K562 (cell line): ENCODE data around the gene CALML6. TPM values are rescaled to one million over a fixed set of nuclear protein-coding genes. Genes with fewer than 3 reads are reported as not detected.

Experiments
- CTBP1 ChIP-seq: fragments of 450-650 bp; IDR thresholded peaks from 2 replicates; pipeline ENCODE4 v1.6.1; 2016; ENCODE audit warnings: borderline replicate concordance
- E2F4 ChIP-seq: sonication (generic); formaldehyde crosslinking; IDR thresholded peaks from 2 replicates; pipeline ENCODE4 v1.8.0; 2022; ENCODE audit warnings: mild to moderate bottlenecking, low read depth, missing genetic modification reagents
- E2F5 ChIP-seq: sonication (generic); formaldehyde crosslinking; IDR thresholded peaks from 2 replicates; pipeline ENCODE4 v1.8.0; 2022; ENCODE audit warnings: mild to moderate bottlenecking, missing genetic modification reagents
- ERF ChIP-seq: fragments of 450-650 bp; formaldehyde crosslinking; IDR thresholded peaks from 2 replicates; pipeline ENCODE4 v1.4.0; 2020; ENCODE audit warnings: mild to moderate bottlenecking, mixed read lengths
- GATAD2A ChIP-seq: fragments of 450-650 bp; IDR thresholded peaks from 2 replicates; pipeline ENCODE4 v1.6.1; 2017
- HOXB6 ChIP-seq: fragments of 250-450 bp; sonication (Bioruptor Pico); IDR thresholded peaks from 2 replicates; pipeline ENCODE4 v1.5.1; 2022; ENCODE audit warnings: mild to moderate bottlenecking, borderline replicate concordance
- MXI1 ChIP-seq: IDR thresholded peaks from 2 replicates; pipeline ENCODE4 v1.6.1; 2011; ENCODE audit warnings: low read depth, mild to moderate bottlenecking, improper control_type of control experiment, low read length
- NFXL1 ChIP-seq: fragments of 450-650 bp; formaldehyde crosslinking; IDR thresholded peaks from 2 replicates; pipeline ENCODE4 v1.4.0; 2021; ENCODE audit warnings: mild to moderate bottlenecking
- PURB ChIP-seq: sonication (generic); formaldehyde crosslinking; IDR thresholded peaks from 2 replicates; pipeline ENCODE4 v1.9.0; 2021; ENCODE audit warnings: low read depth, mild to moderate bottlenecking, missing genetic modification reagents
- RBBP5 ChIP-seq: fragments of 200-600 bp; sonication (generic); IDR thresholded peaks from 2 replicates; pipeline ENCODE4 v1.6.1; 2012; ENCODE audit warnings: borderline replicate concordance, mild to moderate bottlenecking, low read length, control low read depth, inconsistent platforms; ENCODE audit not compliant: insufficient read depth, poor library complexity, severe bottlenecking
- SMAD3 ChIP-seq: fragments of 450-650 bp; formaldehyde crosslinking; conservative IDR thresholded peaks from 2 replicates; pipeline ENCODE4 v1.4.0; 2020; ENCODE audit warnings: mild to moderate bottlenecking
- SMAD4 ChIP-seq: fragments of 250-450 bp; sonication (Bioruptor Pico); conservative IDR thresholded peaks from 2 replicates; pipeline ENCODE4 v1.8.0; 2021; ENCODE audit warnings: inconsistent platforms, mild to moderate bottlenecking, moderate library complexity
- ZNF316 ChIP-seq: fragments of 450-650 bp; IDR thresholded peaks from 2 replicates; pipeline ENCODE4 v1.6.1; 2016
- ZNF436 ChIP-seq: fragments of 250-450, 450-650 bp; sonication (Bioruptor Pico); formaldehyde crosslinking; IDR thresholded peaks from 2 replicates; pipeline ENCODE4 v1.7.0; 2020; ENCODE audit warnings: mild to moderate bottlenecking
- polyA plus RNA-seq, 8 experiments: library from polyadenylated mRNA; depleted of rRNA in 4 of 8; stranded (reverse) in 5 of 8; unstranded in 3 of 8; fragments of >200 nt; fragmentation: Nextera tagmentation in 2 of 8; fragmentation: Illumina TruSeq in 1 of 8; extraction: Ambion mirVana in 2 of 8; extraction: Trizol in 1 of 8; gene quantifications; 2 replicates each; pipeline versions ENCODE4 v1.2.1 to v1.2.3, GENCODE V29; 2011 to 2014; ENCODE audit warnings: inconsistent platforms in 1 of 8, missing spikeins in 1 of 8
- total RNA-seq, 7 experiments: library from RNA; depleted of rRNA in 6 of 7; stranded (reverse); fragments of >200 nt in 6 of 7; fragmentation: Illumina TruSeq in 2 of 7; extraction: Trizol in 2 of 7; gene quantifications; 2 replicates each; pipeline versions ENCODE4 v1.2.1 to v1.2.3, GENCODE V29; 2011 to 2021; ENCODE audit warnings: low replicate concordance in 1 of 7
- TF ChIP-seq, protein P1 (sequence below): IDR thresholded peaks from 3 replicates; pipeline ENCODE4 v1.6.1; 2011; ENCODE audit warnings: borderline replicate concordance, mild to moderate bottlenecking, moderate library complexity; ENCODE audit not compliant: insufficient read length; ENCODE audit errors: extremely low read depth
- TF ChIP-seq, protein P2 (sequence below): conservative IDR thresholded peaks from 2 replicates; pipeline ENCODE4 v1.6.1; 2011; ENCODE audit warnings: low read depth, mild to moderate bottlenecking, low read length; ENCODE audit not compliant: control insufficient read depth
- TF ChIP-seq, protein P3 (sequence below): fragments of 450-650 bp; IDR thresholded peaks from 2 replicates; pipeline ENCODE4 v1.6.1; 2018; ENCODE audit warnings: mild to moderate bottlenecking, low read depth; ENCODE audit not compliant: partially characterized antibody
- TF ChIP-seq, protein P4 (sequence below): fragments of 250-450 bp; sonication (Bioruptor Pico); IDR thresholded peaks from 2 replicates; pipeline ENCODE4 v1.4.0; 2020; ENCODE audit warnings: mild to moderate bottlenecking, moderate library complexity

CALML6 gene
- total and polyA plus RNA-seq, 9 of the 15 experiments (the other 6 are each of a cell fraction or from before 2014, with no cell fraction given) = 0.14 TPM; not detected in 8

DNA sequence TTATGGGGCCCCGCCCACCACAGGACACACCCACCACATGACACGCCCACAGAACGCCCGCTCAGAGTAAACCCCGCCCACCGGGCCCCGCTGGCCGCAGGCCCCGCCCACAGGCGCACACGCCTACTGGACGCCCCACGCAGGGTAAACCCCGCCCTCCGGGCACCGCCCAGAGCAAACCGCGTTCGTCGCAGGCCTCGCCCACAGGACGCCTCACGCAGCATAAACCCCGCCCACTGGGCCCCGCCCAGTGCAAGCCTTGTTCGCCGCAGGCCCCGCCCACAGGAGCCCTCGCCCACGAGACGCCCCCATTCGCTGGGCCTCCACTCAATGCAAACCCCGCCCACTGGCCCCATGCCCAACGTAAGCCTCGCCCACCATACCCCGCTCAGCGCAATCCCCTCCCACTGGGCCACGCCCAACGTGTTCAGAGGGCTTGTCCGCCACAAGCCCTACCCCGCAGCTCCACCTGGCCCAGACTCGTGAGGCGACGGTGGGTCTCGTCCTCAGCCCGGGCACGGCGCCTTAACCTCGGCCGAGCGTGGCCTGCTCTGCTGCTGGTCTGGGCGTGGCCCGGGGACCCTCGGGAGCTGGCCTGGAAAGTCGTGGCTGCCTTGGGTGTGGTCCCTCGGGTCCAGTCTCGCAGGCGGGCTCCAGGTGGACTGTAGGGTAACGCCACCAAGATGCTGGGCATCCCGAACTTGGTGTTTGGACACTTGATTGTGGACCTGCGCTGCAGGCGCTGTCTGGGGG, 4.4 kb downstream of the CALML6 start (continued):
- TF ChIP-seq, protein P1, sequence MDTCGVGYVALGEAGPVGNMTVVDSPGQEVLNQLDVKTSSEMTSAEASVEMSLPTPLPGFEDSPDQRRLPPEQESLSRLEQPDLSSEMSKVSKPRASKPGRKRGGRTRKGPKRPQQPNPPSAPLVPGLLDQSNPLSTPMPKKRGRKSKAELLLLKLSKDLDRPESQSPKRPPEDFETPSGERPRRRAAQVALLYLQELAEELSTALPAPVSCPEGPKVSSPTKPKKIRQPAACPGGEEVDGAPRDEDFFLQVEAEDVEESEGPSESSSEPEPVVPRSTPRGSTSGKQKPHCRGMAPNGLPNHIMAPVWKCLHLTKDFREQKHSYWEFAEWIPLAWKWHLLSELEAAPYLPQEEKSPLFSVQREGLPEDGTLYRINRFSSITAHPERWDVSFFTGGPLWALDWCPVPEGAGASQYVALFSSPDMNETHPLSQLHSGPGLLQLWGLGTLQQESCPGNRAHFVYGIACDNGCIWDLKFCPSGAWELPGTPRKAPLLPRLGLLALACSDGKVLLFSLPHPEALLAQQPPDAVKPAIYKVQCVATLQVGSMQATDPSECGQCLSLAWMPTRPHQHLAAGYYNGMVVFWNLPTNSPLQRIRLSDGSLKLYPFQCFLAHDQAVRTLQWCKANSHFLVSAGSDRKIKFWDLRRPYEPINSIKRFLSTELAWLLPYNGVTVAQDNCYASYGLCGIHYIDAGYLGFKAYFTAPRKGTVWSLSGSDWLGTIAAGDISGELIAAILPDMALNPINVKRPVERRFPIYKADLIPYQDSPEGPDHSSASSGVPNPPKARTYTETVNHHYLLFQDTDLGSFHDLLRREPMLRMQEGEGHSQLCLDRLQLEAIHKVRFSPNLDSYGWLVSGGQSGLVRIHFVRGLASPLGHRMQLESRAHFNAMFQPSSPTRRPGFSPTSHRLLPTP = no peak
- peak; percentile 28 for TF ChIP-seq CTBP1
- TF ChIP-seq NFXL1 (CRISPR knock-in tag) = no peak
- no peak for TF ChIP-seq GATAD2A
- TF ChIP-seq SMAD3 = no peak
- TF ChIP-seq E2F5 (CRISPR knock-in tag) = no peak
- TF ChIP-seq MXI1 = peak; percentile 43; the same call in 1 of the 2 replicates
- no peak for TF ChIP-seq HOXB6
- TF ChIP-seq ZNF316 = no peak
- peak; percentile 11 for TF ChIP-seq RBBP5
- TF ChIP-seq, protein P2, sequence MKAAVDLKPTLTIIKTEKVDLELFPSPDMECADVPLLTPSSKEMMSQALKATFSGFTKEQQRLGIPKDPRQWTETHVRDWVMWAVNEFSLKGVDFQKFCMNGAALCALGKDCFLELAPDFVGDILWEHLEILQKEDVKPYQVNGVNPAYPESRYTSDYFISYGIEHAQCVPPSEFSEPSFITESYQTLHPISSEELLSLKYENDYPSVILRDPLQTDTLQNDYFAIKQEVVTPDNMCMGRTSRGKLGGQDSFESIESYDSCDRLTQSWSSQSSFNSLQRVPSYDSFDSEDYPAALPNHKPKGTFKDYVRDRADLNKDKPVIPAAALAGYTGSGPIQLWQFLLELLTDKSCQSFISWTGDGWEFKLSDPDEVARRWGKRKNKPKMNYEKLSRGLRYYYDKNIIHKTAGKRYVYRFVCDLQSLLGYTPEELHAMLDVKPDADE = no peak; the same call in 1 of the 2 replicates
- TF ChIP-seq, protein P3, sequence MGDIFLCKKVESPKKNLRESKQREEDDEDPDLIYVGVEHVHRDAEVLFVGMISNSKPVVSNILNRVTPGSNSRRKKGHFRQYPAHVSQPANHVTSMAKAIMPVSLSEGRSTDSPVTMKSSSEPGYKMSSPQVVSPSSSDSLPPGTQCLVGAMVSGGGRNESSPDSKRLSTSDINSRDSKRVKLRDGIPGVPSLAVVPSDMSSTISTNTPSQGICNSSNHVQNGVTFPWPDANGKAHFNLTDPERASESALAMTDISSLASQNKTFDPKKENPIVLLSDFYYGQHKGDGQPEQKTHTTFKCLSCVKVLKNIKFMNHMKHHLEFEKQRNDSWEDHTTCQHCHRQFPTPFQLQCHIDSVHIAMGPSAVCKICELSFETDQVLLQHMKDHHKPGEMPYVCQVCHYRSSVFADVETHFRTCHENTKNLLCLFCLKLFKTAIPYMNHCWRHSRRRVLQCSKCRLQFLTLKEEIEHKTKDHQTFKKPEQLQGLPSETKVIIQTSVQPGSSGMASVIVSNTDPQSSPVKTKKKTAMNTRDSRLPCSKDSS = no peak
- no peak for TF ChIP-seq PURB (CRISPR knock-in tag)
- no peak for TF ChIP-seq SMAD4 (CRISPR knock-in tag)
- TF ChIP-seq E2F4 (CRISPR knock-in tag) = no peak
- TF ChIP-seq, protein P4, sequence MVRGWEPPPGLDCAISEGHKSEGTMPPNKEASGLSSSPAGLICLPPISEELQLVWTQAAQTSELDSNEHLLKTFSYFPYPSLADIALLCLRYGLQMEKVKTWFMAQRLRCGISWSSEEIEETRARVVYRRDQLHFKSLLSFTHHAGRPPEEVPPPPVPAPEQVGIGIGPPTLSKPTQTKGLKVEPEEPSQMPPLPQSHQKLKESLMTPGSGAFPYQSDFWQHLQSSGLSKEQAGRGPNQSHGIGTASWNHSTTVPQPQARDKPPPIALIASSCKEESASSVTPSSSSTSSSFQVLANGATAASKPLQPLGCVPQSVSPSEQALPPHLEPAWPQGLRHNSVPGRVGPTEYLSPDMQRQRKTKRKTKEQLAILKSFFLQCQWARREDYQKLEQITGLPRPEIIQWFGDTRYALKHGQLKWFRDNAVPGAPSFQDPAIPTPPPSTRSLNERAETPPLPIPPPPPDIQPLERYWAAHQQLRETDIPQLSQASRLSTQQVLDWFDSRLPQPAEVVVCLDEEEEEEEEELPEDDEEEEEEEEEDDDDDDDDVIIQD (CRISPR knock-in tag) = no peak
- TF ChIP-seq ZNF436 (CRISPR knock-in tag) = no peak
- TF ChIP-seq ERF (CRISPR knock-in tag) = 0 out of 2 replicates have a peak, but pooled peaks have one; percentile 23
